RWPE2 (cell line): ENCODE data around the gene HAPSTR1.
A peak's percentile ranks its signal among the peaks of the same experiment; 100 is the strongest.

Experiments
- ATAC-seq: fragments of 200-7000 bp; cut with Tn5 transposase; 3 replicates; pipeline ENCODE4 v1.9.1; 2021; ENCODE audit warnings: low read depth
- DNase-seq: peaks from one replicate; pipeline ENCODE4 v3.0.0-alpha.2; 2020; ENCODE audit warnings: low spot score
- H3K27ac ChIP-seq: fragments of 450-650 bp; 2 replicates; pipeline ENCODE4 v1.5.1; 2017; ENCODE audit warnings: mild to moderate bottlenecking; ENCODE audit not compliant: poor library complexity, severe bottlenecking
- H3K27me3 ChIP-seq: fragments of 250-450 bp; sonication (Bioruptor Pico); 2 replicates; pipeline ENCODE4 v1.5.1; 2021; ENCODE audit warnings: mild to moderate bottlenecking, moderate library complexity; ENCODE audit not compliant: insufficient read depth, poor library complexity, severe bottlenecking
- H3K36me3 ChIP-seq: fragments of 250-450 bp; sonication (Bioruptor Pico); 2 replicates; pipeline ENCODE4 v1.5.1; 2020; ENCODE audit warnings: low read depth, mild to moderate bottlenecking, moderate library complexity
- H3K4me1 ChIP-seq: fragments of 250-450 bp; sonication (Bioruptor Pico); 2 replicates; pipeline ENCODE4 v1.5.1; 2021; ENCODE audit warnings: mild to moderate bottlenecking, moderate library complexity; ENCODE audit not compliant: insufficient read depth, poor library complexity, severe bottlenecking
- H3K4me3 ChIP-seq: fragments of 250-450 bp; sonication (Bioruptor Pico); 2 replicates; pipeline ENCODE4 v1.5.1; 2021; ENCODE audit warnings: mild to moderate bottlenecking, moderate library complexity; ENCODE audit not compliant: severe bottlenecking
- H3K9me3 ChIP-seq: fragments of 250-450 bp; sonication (Bioruptor Pico); 2 replicates; pipeline ENCODE4 v1.5.1; 2021; ENCODE audit warnings: mild to moderate bottlenecking, moderate library complexity; ENCODE audit not compliant: severe bottlenecking
- TF ChIP-seq, protein P1 (sequence below): fragments of 450-650 bp; IDR thresholded peaks from one replicate; pipeline ENCODE4 v1.5.1; 2017; ENCODE audit warnings: mild to moderate bottlenecking, moderate library complexity; ENCODE audit not compliant: poor library complexity, severe bottlenecking

HAPSTR1 gene

DNA sequence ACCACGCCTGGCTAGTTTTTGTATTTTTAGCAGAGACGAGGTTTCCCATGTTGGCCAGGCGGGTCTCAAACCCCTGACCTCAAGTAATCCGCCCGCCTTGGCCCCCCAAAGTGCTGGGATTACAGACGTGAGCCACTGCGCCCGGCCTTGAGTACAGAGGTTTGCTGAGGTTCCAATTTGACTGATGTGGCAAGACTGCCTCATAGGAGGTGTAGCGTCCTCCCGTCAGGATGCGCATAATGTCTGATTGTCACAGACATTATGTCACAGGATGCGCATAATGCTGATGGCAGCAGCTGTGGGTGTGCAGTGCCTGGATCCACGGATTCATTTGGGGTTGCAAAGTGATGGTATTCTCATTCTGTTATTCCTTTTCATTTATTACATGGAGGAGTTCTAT lies 45.2 kb downstream of the HAPSTR1 start:
- Histone ChIP-seq H3K36me3 (no peaks in the 10 kb centered on the region), H3K9me3 (no peaks in the 10 kb centered on the region), H3K27me3 (no peaks in the 10 kb centered on the region), H3K4me3 (no peak overlapping the region), H3K4me1 (peaks cover 9% of the 10 kb centered on the region), H3K27ac (peak overlapping the region; percentile 30)
- ATAC-seq (no peak), DNase-seq (no peak)
- TF ChIP-seq, protein P1, sequence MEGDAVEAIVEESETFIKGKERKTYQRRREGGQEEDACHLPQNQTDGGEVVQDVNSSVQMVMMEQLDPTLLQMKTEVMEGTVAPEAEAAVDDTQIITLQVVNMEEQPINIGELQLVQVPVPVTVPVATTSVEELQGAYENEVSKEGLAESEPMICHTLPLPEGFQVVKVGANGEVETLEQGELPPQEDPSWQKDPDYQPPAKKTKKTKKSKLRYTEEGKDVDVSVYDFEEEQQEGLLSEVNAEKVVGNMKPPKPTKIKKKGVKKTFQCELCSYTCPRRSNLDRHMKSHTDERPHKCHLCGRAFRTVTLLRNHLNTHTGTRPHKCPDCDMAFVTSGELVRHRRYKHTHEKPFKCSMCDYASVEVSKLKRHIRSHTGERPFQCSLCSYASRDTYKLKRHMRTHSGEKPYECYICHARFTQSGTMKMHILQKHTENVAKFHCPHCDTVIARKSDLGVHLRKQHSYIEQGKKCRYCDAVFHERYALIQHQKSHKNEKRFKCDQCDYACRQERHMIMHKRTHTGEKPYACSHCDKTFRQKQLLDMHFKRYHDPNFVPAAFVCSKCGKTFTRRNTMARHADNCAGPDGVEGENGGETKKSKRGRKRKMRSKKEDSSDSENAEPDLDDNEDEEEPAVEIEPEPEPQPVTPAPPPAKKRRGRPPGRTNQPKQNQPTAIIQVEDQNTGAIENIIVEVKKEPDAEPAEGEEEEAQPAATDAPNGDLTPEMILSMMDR, result no peak

DNA sequence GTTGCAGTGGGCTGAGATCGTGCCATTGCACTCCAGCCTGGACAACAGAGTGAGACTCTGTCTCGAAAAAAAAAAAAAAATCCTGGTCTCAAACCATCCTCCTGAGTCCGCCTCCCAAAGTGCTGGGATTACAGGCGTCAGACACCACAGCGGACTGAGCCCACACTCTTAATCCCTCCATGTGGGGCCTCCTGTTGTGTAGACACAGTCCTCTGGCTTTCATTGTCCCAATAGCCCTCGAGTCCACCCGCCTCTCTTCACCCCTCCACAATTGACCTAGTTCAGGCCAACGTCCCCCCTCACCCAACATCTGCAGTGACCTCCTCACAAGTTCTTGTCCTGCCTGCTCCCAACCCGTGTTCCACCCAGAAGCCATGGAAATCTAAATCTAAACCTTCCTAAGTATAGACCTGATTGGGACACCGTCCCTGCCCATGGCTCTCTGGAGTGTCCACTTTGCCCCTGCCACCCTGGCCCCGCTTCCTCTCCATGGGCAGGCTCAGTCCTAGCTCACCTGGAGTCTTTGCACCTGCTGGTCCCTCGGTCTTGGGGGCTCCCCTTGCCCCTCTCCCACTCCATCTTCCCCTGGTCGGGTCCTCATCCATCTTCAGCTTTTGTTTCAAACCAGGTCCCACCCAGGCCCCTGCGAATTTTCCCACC lies 46.7 kb downstream of the HAPSTR1 start:
- Histone ChIP-seq H3K27me3 (no peaks in the 10 kb centered on the region), H3K4me1 (peaks cover 9% of the 10 kb centered on the region), H3K36me3 (no peaks in the 10 kb centered on the region), H3K27ac (no peak overlapping the region), H3K9me3 (no peaks in the 10 kb centered on the region), H3K4me3 (no peak overlapping the region)
- TF ChIP-seq, protein P1, result no peak
- DNase-seq, result peak; percentile 24
- ATAC-seq, result no peak

DNA sequence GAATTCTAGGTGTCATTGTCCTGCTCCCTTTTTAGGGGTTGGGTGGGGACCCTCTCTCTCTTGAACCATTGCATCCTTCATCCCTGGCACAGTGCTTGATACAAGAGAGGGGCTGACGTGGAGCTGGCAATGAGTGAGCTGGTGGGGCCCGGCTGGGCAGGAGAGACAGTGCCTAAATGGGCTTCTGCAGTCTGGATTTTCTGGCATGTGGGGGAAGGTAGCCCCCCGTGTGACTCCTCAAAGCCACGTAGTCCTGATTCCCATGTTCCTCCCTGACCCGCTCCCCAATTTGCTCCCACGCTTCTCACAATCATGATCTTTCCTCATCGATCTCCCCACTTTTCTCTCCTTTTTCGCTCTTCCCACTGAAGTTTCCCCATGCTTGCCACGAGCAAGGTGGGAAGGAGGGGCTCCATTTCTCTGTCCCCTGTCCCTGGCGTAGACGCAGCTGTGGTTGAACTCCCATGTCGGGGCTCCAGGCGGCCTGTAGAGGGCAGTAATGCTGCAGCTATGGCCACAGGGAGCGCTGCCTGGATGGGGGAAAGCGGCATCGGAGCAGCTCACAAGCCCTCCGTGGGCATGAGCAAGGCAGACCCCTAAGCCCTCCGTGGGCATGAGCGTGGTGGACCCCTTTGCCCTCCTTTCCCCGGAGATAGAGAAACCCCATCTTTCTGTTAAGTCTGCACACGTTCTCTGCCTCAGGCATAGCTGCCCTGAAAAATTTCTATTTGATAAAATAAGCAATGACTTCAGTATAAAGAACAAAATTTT lies 47.5 kb downstream of the HAPSTR1 start:
- peak; percentile 40; the same call in 1 of the 3 replicates for ATAC-seq

DNA sequence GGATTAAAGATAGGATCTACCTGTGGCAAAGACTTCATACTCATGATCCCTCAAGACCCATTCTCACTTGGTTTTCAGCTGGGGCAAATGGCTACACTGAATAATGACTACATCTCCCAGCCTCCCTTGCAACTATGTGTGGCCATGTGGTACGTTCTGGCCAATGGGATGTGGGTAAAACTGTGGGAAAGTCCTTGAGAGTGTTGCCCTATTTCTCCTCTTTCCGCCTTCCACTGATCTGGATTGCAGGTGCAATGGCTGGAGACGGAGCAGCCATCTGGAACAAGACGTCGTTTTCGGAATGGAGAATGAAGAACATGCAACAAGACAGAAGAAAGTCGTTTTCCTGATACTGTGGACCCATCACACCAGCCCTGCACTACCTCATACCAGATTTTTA lies 48.5 kb downstream of the HAPSTR1 start:
- Histone ChIP-seq H3K27me3 (no peaks in the 10 kb centered on the region), H3K36me3 (no peaks in the 10 kb centered on the region), H3K9me3 (no peaks in the 10 kb centered on the region), H3K4me1 (peaks cover 9% of the 10 kb centered on the region), H3K4me3 (no peak overlapping the region), H3K27ac (no peak overlapping the region)
- DNase-seq (peak; percentile 16), ATAC-seq (peak; percentile 79)
- TF ChIP-seq, protein P1, result no peak

More for the DNA sequence above, 47.5 kb downstream of the HAPSTR1 start:
- DNase-seq, result peak; percentile 34
- Histone ChIP-seq H3K9me3 (no peaks in the 10 kb centered on the region), H3K4me3 (no peak overlapping the region), H3K36me3 (no peaks in the 10 kb centered on the region), H3K27me3 (no peaks in the 10 kb centered on the region), H3K4me1 (peaks cover 9% of the 10 kb centered on the region), H3K27ac (no peak overlapping the region)
- TF ChIP-seq, protein P1, result peak; percentile 85
